Measurements from ENCODE around the gene MYOM1. TPM values are rescaled to one million over a fixed set of nuclear protein-coding genes. Genes with fewer than 3 reads are reported as not detected.
"Not testable (repeated sequence)": the region's sequence is repeated elsewhere in the genome, so short reads cannot be mapped to it uniquely, and the experiment has no call there.

Gene MYOM1
- total RNA-seq, 1 donor from 2014 or later: 1.4 TPM

DNA sequence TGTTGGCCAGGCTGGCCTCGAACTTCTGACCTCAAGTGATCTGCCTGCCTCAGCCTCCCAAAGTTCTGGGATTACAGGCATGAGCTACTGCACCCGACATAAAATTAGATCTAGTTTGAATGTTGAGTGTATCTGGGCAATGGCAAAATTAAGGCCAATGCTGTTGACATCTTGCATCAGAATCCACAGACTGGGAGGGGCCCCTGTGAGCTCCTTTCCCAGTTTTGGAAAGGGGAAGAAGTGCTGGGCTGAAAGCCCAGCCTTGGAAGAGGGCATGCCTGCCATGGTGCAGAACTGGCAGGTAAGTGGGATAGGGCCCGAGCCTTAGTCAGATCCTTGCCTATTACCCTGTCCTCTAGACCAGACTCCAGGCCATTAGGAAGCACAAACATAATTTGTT, 4.5 kb upstream of the MYOM1 start:
- intact Hi-C loops (cut with micrococcal nuclease): loop anchor here (5.0 kb wide), 1 partner anchor 52 kb away; no protein-coding TSS in a partner anchor
- Mint-ChIP-seq H3K36me3 (ENCODE audit: low read depth) (no peaks in the 10 kb centered on the region), H3K9me3 (no peaks in the 10 kb centered on the region), H3K4me1 (ENCODE audit: low read depth) (no peaks in the 10 kb centered on the region), H3K27ac (no peak overlapping the region), H3K4me3 (no peak overlapping the region), H3K27me3 (ENCODE audit: insufficient read depth) (peaks cover 13% of the 10 kb centered on the region)
- DNase-seq (ENCODE audit: low spot score): no peak

DNA sequence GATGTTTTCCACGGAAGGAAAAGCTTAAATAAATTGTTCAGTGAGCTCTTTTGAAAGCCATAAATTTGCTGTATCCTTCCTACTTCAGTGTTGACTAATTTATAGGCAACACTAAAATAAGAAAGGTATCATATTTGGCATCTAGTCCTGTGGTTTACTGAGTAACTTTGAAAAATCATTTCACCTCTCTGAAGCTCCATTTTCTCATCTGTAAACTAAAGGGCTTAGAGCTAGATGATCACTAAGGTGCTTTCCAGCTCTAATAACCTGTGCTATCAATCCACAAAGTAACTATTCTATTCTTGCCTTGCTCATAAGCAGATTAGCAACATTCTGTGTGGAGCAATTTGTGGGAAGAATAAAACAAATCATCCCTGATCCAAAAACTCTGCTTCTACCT, 3.6 kb upstream of the MYOM1 start:
- Mint-ChIP-seq H3K4me3 (no peak overlapping the region), H3K4me1 (ENCODE audit: low read depth) (no peaks in the 10 kb centered on the region), H3K27me3 (ENCODE audit: insufficient read depth) (peaks cover 13% of the 10 kb centered on the region), H3K27ac (no peak overlapping the region), H3K9me3 (no peaks in the 10 kb centered on the region), H3K36me3 (ENCODE audit: low read depth) (no peaks in the 10 kb centered on the region)
- intact Hi-C loops (cut with micrococcal nuclease): loop anchor here (5.0 kb wide), 1 partner anchor 51 kb away; no protein-coding TSS in a partner anchor
- no peak for DNase-seq (ENCODE audit: low spot score)

DNA sequence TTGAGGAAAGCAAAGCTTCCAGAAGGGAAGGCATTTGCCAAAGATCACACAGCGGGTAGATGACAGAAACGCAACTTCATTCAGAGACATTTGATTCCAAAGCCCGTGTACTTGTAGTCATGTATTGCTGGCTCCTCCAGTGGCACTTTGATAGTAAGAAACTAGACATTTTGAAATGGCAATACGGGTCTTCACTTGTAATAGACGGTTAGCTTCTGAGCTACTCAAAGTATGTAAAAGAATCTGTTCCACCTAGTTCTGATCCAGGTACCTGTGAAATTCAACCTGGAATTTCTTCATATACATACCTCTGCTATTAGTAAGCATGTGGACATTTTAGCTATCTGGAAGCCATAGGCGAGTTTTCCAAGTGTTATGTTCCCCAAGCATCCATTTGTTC, 1.7 kb upstream of the MYOM1 start:
- H3K27me3 Mint-ChIP-seq (ENCODE audit: insufficient read depth): peaks cover 12% of the 10 kb centered on the region
- no peaks in the 10 kb centered on the region for H3K9me3 Mint-ChIP-seq
- no peaks in the 10 kb centered on the region for H3K4me1 Mint-ChIP-seq (ENCODE audit: low read depth)
- no peaks in the 10 kb centered on the region for H3K36me3 Mint-ChIP-seq (ENCODE audit: low read depth)
- intact Hi-C loops (cut with micrococcal nuclease): loop anchor here (5.0 kb wide), 1 partner anchor 49 kb away; no protein-coding TSS in a partner anchor
- DNase-seq (ENCODE audit: low spot score): no peak
- H3K27ac Mint-ChIP-seq: no peak overlapping the region
- no peak overlapping the region for H3K4me3 Mint-ChIP-seq

DNA sequence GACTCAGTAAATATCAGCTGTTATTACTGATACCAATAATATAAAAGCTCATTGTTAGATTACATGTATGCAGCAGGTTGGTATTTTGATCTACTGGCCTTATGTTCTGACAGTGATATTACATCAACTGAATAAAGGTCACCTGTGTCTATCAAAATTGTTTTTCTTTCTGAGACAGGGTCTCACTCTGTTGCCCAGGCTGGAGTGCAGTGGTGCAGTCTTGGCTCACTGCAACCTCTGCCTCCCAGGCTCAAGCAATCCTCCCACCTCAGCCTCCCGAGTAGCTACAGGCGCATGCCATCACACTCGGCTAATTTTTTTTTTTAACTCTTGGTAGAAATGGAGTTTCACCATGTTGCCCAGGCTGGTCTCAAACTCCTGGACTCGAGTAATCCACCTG, 1.1 kb upstream of the MYOM1 start:
- not testable (repeated sequence) for H3K9me3 Mint-ChIP-seq; H3K27ac Mint-ChIP-seq; DNase-seq (ENCODE audit: low spot score); H3K4me3 Mint-ChIP-seq; H3K36me3 Mint-ChIP-seq (ENCODE audit: low read depth); H3K4me1 Mint-ChIP-seq (ENCODE audit: low read depth)
- H3K27me3 Mint-ChIP-seq (ENCODE audit: insufficient read depth): peaks cover 12% of the 10 kb centered on the region
- intact Hi-C loops (cut with micrococcal nuclease): loop anchor here (5.0 kb wide), 1 partner anchor 49 kb away; no protein-coding TSS in a partner anchor

DNA sequence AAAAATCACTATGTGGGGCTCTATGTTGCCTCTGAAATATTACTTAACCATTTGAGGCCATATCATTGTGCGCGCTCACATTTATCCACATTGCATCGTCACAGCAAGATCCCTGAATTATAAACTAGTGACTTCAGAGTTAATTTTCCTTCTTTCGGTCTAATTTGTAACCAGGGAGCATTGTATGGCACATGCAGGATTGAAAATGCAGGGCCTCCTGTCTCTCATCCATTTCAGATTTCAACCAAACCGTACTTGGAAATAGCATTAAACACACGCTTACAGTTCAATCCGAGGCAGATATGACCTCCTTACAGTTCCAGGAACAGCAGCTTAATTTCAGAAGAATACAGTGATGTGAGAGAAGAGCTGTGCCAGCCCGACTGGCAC, 532 bp downstream of the MYOM1 start:
- H3K9me3 Mint-ChIP-seq: no peaks in the 10 kb centered on the region
- no peaks in the 10 kb centered on the region for H3K4me1 Mint-ChIP-seq (ENCODE audit: low read depth)
- H3K27ac Mint-ChIP-seq: no peak overlapping the region
- H3K36me3 Mint-ChIP-seq (ENCODE audit: low read depth): no peaks in the 10 kb centered on the region
- H3K27me3 Mint-ChIP-seq (ENCODE audit: insufficient read depth): peaks cover 12% of the 10 kb centered on the region
- DNase-seq (ENCODE audit: low spot score): no peak
- no peak overlapping the region for H3K4me3 Mint-ChIP-seq
- intact Hi-C loops (cut with micrococcal nuclease): no loop called here

DNA sequence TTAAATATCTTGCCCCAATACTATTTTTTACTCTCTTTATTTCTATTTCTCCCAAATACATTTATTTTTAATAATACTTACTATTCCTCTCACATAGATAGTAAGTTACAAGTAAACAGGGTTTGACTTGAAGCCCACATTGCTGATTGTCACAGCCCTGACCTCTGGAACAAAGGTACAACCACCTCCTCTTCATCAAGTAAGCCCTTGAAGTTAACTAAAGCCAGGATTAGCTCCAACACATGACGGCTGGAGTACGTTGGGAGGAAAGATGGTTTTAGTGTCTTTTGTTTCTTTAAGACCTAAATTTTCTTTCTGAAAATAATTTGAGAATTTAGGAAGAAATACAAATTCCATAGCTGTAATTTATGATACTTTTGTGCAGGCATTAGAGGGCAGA, 949 bp downstream of the MYOM1 start:
- intact Hi-C loops (cut with micrococcal nuclease): no loop called here
- Mint-ChIP-seq H3K27me3 (ENCODE audit: insufficient read depth) (peaks cover 12% of the 10 kb centered on the region), H3K36me3 (ENCODE audit: low read depth) (no peaks in the 10 kb centered on the region), H3K9me3 (no peaks in the 10 kb centered on the region), H3K4me1 (ENCODE audit: low read depth) (no peaks in the 10 kb centered on the region), H3K27ac (no peak overlapping the region), H3K4me3 (no peak overlapping the region)
- no peak for DNase-seq (ENCODE audit: low spot score)

DNA sequence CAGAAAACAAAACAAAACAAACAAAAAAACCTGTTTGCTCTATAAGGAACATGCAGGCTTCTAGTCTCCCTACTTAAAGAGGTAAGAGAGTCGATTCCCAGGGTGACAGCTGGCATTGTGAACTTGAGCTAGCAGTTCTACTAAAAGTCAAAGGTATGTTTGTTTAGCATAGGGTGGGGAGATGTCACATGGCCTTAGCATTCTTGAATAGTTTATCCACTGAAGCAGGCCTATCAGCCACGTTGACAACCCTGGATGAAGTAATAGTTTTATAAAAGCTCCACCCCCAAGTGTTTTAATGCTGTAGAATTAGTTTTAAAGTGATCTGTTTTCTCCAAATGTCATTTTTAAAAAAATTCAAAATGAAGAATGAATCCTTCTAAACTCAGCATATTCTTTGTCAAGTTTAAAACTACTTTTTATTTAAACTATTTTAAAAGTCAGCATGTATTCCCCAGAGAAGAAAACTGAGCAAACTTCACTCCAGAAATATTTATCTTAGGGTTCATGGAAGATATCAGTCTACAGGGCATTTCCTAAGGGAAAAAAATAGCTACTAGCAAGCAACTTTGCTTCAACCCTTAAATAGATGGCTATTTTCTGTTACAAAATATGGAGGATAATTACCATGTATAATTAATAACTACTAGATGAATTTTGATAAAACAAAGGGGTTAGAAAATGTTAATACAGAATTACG, 1.7 kb downstream of the MYOM1 start:
- intact Hi-C loops (cut with micrococcal nuclease): no loop called here
- H3K9me3 Mint-ChIP-seq: no peaks in the 10 kb centered on the region
- H3K27ac Mint-ChIP-seq: no peak overlapping the region
- DNase-seq (ENCODE audit: low spot score): no peak
- H3K36me3 Mint-ChIP-seq (ENCODE audit: low read depth): no peaks in the 10 kb centered on the region
- H3K4me3 Mint-ChIP-seq: no peak overlapping the region
- peaks cover 12% of the 10 kb centered on the region for H3K27me3 Mint-ChIP-seq (ENCODE audit: insufficient read depth)
- H3K4me1 Mint-ChIP-seq (ENCODE audit: low read depth): no peaks in the 10 kb centered on the region

DNA sequence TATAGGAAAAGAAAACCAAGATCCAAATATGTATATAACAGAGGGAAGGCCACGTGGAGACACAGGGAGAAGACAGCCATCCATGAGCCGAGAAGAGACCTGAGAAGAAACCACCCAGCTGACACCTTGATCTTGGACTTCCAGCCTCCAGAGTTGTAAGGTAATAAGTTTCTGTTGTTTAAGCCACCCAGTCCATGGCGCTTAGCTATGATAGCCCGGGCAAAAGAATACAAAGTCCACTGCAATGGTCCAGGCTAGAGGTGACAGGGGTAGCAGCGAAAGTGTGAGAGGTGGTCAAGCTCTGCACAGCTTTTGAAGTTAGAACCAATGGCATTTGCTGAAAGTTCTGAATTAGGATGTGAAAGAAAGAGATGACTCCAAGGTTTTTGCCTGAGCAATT, 2.8 kb downstream of the MYOM1 start:
- intact Hi-C loops (cut with micrococcal nuclease): no loop called here

DNA sequence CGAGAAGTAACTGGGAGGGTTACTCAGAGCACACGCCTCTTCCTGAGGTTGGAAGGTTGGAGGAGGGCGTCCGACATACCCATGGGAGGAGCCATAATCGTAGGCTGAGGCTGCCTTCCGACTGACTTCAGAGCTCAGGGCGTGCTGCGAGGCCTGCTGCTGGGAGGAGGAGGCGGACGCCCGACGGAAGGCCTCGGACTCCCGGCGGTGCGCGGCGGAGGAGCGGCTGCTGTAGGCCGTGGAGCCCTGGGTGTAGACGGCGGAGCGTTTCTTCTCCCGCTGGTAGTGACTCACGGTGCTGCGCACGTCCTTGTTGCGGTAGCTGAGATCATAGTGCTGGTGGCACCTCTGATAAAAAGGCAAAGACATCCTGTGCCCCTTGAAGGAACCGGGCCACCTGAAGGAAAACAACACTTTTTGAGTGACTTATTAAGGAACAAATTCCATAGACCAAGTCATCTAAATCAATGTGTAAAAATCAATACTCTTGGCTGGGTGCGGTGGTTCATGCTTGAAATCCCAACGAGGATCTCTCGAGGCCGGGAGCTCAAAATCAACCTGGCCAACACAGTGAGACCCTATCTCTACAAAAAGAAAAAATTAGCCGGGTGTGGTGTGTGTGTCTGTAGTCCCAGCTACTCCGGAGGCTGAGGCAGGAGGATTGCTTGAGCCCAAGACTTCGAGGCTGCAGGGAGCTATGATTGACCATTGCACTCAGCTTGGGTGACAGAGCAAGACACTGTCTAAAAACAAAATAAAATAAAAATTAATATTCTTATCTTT, 4.7 kb downstream of the MYOM1 start:
- Mint-ChIP-seq H3K9me3 (no peaks in the 10 kb centered on the region), H3K27ac (no peak overlapping the region), H3K4me1 (ENCODE audit: low read depth) (no peaks in the 10 kb centered on the region), H3K4me3 (no peak overlapping the region), H3K27me3 (ENCODE audit: insufficient read depth) (peaks cover 9% of the 10 kb centered on the region), H3K36me3 (ENCODE audit: low read depth) (no peaks in the 10 kb centered on the region)
- intact Hi-C loops (cut with micrococcal nuclease): no loop called here
- DNase-seq (ENCODE audit: low spot score): no peak

More for the DNA sequence above, 2.8 kb downstream of the MYOM1 start:
- Mint-ChIP-seq H3K4me1 (ENCODE audit: low read depth) (no peaks in the 10 kb centered on the region), H3K27me3 (ENCODE audit: insufficient read depth) (peaks cover 12% of the 10 kb centered on the region), H3K4me3 (no peak overlapping the region), H3K36me3 (ENCODE audit: low read depth) (no peaks in the 10 kb centered on the region), H3K27ac (no peak overlapping the region), H3K9me3 (no peaks in the 10 kb centered on the region)
- DNase-seq (ENCODE audit: low spot score): no peak

DNA sequence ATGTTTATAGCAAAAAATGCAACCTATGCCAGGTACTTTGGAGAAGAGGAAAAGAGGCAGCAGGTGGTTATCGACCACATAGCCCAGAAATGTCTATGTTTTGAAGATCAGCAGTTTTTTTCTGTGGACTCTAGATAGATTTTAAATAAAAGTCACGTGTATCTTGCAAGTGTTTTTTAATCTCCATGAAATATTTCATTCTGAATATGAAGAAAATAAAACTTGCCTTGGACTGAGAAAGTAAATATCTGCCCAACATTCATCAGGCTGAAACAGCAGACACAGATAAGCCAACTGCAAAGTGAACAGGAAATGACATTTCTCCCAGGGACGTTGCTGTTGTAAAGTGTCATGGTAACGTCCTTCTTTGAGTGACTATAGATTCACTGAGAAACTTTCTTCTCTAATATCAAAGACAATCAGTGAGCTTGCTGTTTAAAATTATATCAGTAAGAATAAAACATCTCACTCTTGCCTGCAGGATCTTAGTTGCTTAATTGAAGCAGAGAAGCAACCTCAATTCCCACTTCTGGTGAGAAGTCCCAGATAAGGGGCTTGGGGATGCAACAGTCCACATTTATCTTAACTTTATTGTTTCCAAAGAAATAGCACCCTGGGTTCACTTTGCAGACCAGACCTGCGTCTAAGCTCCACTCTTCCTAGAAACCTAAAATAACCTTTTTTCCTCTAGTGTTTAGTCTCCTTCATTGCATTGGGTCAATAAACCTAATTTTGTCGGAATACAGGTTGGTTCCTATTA, 6.3 kb downstream of the MYOM1 start:
- no peak overlapping the region for H3K27ac Mint-ChIP-seq
- peaks cover 5% of the 10 kb centered on the region for H3K27me3 Mint-ChIP-seq (ENCODE audit: insufficient read depth)
- intact Hi-C loops (cut with micrococcal nuclease): no loop called here
- no peak for DNase-seq (ENCODE audit: low spot score)
- no peaks in the 10 kb centered on the region for H3K4me1 Mint-ChIP-seq (ENCODE audit: low read depth)
- H3K9me3 Mint-ChIP-seq: no peaks in the 10 kb centered on the region
- H3K4me3 Mint-ChIP-seq: no peak overlapping the region
- H3K36me3 Mint-ChIP-seq (ENCODE audit: low read depth): no peaks in the 10 kb centered on the region

DNA sequence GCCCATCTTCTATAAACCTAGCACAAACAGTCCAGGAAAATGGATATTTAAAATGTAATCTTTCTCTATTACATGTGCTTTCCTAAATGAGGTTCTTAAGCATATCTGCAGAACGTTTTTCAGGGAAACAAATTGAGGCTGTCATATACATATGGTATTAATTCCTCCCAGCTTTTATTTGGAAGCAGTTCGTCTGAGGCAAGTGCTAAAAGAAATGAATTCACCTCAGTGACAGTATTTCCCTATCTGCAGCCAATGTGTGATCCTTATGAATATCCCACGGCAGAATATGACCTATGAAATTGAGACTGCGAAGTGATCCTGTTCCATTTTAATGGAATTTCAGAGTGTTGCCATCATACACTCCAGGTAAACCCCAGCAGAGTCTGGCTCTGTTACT, 7.1 kb downstream of the MYOM1 start:
- no peaks in the 10 kb centered on the region for H3K36me3 Mint-ChIP-seq (ENCODE audit: low read depth)
- no peaks in the 10 kb centered on the region for H3K4me1 Mint-ChIP-seq (ENCODE audit: low read depth)
- H3K4me3 Mint-ChIP-seq: no peak overlapping the region
- peaks cover 2% of the 10 kb centered on the region for H3K27me3 Mint-ChIP-seq (ENCODE audit: insufficient read depth)
- H3K9me3 Mint-ChIP-seq: no peaks in the 10 kb centered on the region
- DNase-seq (ENCODE audit: low spot score): no peak
- H3K27ac Mint-ChIP-seq: no peak overlapping the region
- intact Hi-C loops (cut with micrococcal nuclease): no loop called here

DNA sequence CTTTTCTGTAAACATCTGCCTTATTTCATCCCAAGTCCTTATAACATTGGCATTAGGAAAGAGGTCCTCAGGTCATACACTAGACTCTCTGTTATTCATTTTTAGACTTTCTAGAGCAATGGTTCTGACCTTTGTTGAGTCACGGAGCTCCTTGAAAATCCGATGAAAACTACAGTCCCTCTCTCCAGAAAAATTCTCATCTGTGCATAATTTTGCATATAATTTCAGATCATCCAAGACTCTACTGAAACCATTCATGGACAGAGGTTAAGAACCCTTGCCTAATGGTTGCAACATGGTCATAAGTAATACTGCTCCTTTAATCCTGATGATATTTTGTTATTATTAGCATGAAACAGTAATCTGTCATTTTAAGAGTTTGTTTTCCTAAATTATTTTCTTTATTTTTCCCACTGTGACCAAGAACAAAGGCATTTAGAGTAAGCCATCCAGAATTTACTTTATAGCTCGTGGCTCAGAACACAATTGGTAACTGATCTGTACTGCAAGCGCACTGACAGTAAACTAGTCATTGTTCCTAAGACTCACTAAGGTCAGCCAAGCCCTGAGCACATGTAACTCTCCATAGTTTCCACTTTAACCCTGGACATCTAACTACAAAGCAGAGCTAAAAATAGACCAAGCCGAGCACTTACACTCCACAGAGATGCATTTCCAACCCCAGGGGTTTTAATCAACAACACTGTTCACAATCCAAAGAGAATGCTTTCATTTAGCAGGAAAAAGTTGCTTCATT, 8.4 kb downstream of the MYOM1 start:
- Mint-ChIP-seq H3K27ac (no peak overlapping the region), H3K4me1 (ENCODE audit: low read depth) (no peaks in the 10 kb centered on the region), H3K9me3 (no peaks in the 10 kb centered on the region), H3K4me3 (no peak overlapping the region), H3K27me3 (ENCODE audit: insufficient read depth) (peaks cover 1% of the 10 kb centered on the region), H3K36me3 (ENCODE audit: low read depth) (no peaks in the 10 kb centered on the region)
- no peak for DNase-seq (ENCODE audit: low spot score)
- intact Hi-C loops (cut with micrococcal nuclease): no loop called here

Data from activated T-helper 1 cell treated with anti-CD3 and anti-CD28 coated beads, Interleukin-12 subunit alpha, Interleukin-12 subunit beta, Interleukin-2, Interleukin-4 antibody, amounts not matched to agents 30 ng/mL and 10 ng/mL and 1 ng/mL, durations not matched to agents 14 hours and 24 hours and 36 hours (primary cell).